ENCODE data around the gene SMS.

DNA sequence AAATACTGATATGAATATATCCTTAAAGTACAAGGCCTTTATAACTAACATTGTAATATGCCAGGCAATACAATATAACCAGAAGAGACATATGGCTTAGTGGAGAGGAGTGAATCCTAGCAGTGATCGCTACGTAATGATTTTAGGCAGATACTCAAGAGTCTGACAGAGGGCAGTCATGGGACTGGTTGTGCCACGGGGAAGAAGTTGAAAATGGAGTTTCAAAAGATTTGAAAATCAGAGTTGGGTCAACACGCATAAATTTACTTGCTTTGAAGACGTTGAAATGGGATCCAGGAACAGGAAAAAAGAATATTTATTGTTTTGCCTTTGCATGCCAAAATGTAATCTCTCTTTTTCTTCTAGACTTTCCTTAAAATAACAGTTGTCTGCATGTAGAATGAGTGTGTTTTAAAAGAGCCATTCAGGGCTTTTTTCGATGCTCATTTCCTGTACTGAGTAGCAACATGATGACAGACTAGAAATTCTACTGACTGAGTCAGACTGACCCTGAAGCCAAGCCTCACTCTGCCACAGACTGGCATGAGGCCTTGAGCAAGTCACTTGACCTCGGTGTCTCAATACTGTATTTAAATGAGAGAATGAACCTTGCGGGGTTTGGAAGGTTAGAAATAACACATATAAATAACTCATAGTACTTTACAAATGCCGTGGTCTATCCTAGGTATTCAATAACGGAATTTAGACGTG is 8.1 kb upstream of the SMS start:
- TF ChIP-seq SREBF2 (IDR thresholded peaks at IDR 0.05; ENCODE audit: low read length): no peak
- TF ChIP-seq, protein P1, sequence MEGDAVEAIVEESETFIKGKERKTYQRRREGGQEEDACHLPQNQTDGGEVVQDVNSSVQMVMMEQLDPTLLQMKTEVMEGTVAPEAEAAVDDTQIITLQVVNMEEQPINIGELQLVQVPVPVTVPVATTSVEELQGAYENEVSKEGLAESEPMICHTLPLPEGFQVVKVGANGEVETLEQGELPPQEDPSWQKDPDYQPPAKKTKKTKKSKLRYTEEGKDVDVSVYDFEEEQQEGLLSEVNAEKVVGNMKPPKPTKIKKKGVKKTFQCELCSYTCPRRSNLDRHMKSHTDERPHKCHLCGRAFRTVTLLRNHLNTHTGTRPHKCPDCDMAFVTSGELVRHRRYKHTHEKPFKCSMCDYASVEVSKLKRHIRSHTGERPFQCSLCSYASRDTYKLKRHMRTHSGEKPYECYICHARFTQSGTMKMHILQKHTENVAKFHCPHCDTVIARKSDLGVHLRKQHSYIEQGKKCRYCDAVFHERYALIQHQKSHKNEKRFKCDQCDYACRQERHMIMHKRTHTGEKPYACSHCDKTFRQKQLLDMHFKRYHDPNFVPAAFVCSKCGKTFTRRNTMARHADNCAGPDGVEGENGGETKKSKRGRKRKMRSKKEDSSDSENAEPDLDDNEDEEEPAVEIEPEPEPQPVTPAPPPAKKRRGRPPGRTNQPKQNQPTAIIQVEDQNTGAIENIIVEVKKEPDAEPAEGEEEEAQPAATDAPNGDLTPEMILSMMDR (IDR thresholded peaks at IDR 0.05 in 2 of 3, conservative IDR thresholded peaks at IDR 0.05 in 1 of 3; ENCODE audit: control insufficient read depth in 2 of 3, extremely low read depth in 1 of 3, insufficient read depth in 1 of 3, low read depth in 3 of 3, low read length in 3 of 3): no peak
